GM12878 (cell line): Measurements from ENCODE around the gene SLC6A1. TPM values are rescaled to one million over a fixed set of nuclear protein-coding genes. Genes with fewer than 3 reads are reported as not detected.

ENCODE experiments used
- ATAC-seq: fragments of 200-7000 bp; cut with Tn5 transposase; 3 replicates; pipeline ENCODE4 v1.9.1; 2020; ENCODE audit warnings: mild to moderate bottlenecking, moderate library complexity
- BruUV-seq: library from RNA; stranded (reverse); fragments of 400-500 nt; replicated peaks from 2 replicates; lab custom pipeline; 2021; lab: Mats Ljungman, UMichigan
- CTCF ChIA-PET: fragments of 300-600 bp; sonication (Branson Sonifier 250); formaldehyde crosslinking; extraction: SDS; loops from one replicate; lab custom pipeline; 2021; ENCODE audit warnings: inconsistent platforms; lab: Yijun Ruan, JAX
- POLR2A ChIA-PET: fragments of 350-600 bp; formaldehyde crosslinking; extraction: SDS; loops from one replicate; lab custom pipeline; 2021; ENCODE audit warnings: inconsistent platforms; lab: Charles Lee
- RAD21 ChIA-PET: fragments of 300-600 bp; sonication (Branson Sonifier 250); formaldehyde crosslinking; loops from one replicate; lab custom pipeline; 2023; ENCODE audit warnings: antibody characterized with exemption; ENCODE audit not compliant: unreplicated experiment; lab: Charles Lee
- SMC1A ChIA-PET: fragments of 300-600 bp; sonication (Branson Sonifier 250); formaldehyde crosslinking; loops from one replicate; lab custom pipeline; 2023; ENCODE audit not compliant: unreplicated experiment, uncharacterized antibody; lab: Charles Lee
- DNase-seq: peaks from one replicate; pipeline ENCODE4 v3.0.0-alpha.2; 2011; ENCODE audit warnings: low read depth, low spot score
- FAIRE-seq: peaks from 3 replicates; lab custom pipeline; 2011; peaks lifted over from hg19 to GRCh38; lab: Jason Lieb, UNC
- H2AFZ ChIP-seq: 2 replicates; pipeline ENCODE4 v1.6.0; 2011; ENCODE audit warnings: low read depth, low read length, control low read depth; ENCODE audit not compliant: control insufficient read depth
- H3K27ac ChIP-seq: 2 replicates; pipeline ENCODE4 v1.5.1; 2011; ENCODE audit warnings: control low read depth; ENCODE audit not compliant: control insufficient read depth, insufficient read depth
- H3K27me3 ChIP-seq, 2 experiments: replicated peaks in 1 of 2; 2 replicates each; pipeline versions ENCODE4 v1.6.0 to v1.6.1; 2011; ENCODE audit warnings: low read length in 1 of 2; ENCODE audit not compliant: control insufficient read depth in 2 of 2, insufficient read depth in 2 of 2
- H3K36me3 ChIP-seq, 2 experiments: 2 replicates each; pipeline ENCODE4 v1.5.1; 2011; ENCODE audit warnings: low read length in 1 of 2; ENCODE audit not compliant: control insufficient read depth in 2 of 2, insufficient read depth in 2 of 2
- H3K4me1 ChIP-seq: 2 replicates; pipeline ENCODE4 v1.6.1; 2011; ENCODE audit warnings: mild to moderate bottlenecking, low read length, moderate library complexity, mixed read lengths; ENCODE audit not compliant: control insufficient read depth, insufficient read depth
- H3K4me2 ChIP-seq: 2 replicates; pipeline ENCODE4 v1.6.0; 2011; ENCODE audit warnings: control low read depth; ENCODE audit not compliant: control insufficient read depth, insufficient read depth
- H3K4me3 ChIP-seq: fragments of 200-600 bp; sonication (generic); 2 replicates; pipeline ENCODE4 v1.5.1; 2016
- H3K79me2 ChIP-seq: 2 replicates; pipeline ENCODE4 v1.6.0; 2011; ENCODE audit warnings: low read length; ENCODE audit not compliant: control insufficient read depth, insufficient read depth
- H3K9ac ChIP-seq: 2 replicates; pipeline ENCODE4 v1.8.0; 2011; ENCODE audit warnings: low read length, control low read depth, mixed read lengths; ENCODE audit not compliant: control insufficient read depth, insufficient read depth
- H3K9me3 ChIP-seq: replicated peaks from 3 replicates; pipeline ENCODE4 v1.5.1; 2011; ENCODE audit warnings: mild to moderate bottlenecking, low read length; ENCODE audit not compliant: control insufficient read depth, insufficient read depth
- H4K20me1 ChIP-seq: 2 replicates; pipeline ENCODE4 v1.6.0; 2011; ENCODE audit not compliant: control insufficient read depth, insufficient read depth
- E2F8 ChIP-seq: fragments of 450-650 bp; IDR thresholded peaks from 2 replicates; pipeline ENCODE4 v1.6.1; 2018; ENCODE audit warnings: mild to moderate bottlenecking, low read depth, moderate library complexity; ENCODE audit not compliant: partially characterized antibody
- IKZF1 ChIP-seq: fragments of 450-650 bp; conservative IDR thresholded peaks from 2 replicates; pipeline ENCODE4 v1.6.1; 2017; ENCODE audit warnings: antibody characterized with exemption, mild to moderate bottlenecking
- NBN ChIP-seq: fragments of 450-650 bp; IDR thresholded peaks from 2 replicates; pipeline ENCODE4 v1.6.1; 2016
- PAX5 ChIP-seq: IDR thresholded peaks from 2 replicates; pipeline ENCODE4 v1.6.1; 2011; ENCODE audit warnings: low read depth, low read length, borderline replicate concordance
- ZBTB40 ChIP-seq: fragments of 450-650 bp; IDR thresholded peaks from 2 replicates; pipeline ENCODE4 v1.6.1; 2016; ENCODE audit warnings: mild to moderate bottlenecking, moderate library complexity, borderline replicate concordance
- ZNF592 ChIP-seq: fragments of 450-650 bp; IDR thresholded peaks from 2 replicates; pipeline ENCODE4 v1.6.1; 2017; ENCODE audit warnings: mild to moderate bottlenecking, moderate library complexity
- WGBS: methylation state at CpG from one replicate; pipeline ENCODE4 v1.1.6; 2016; ENCODE audit warnings: low lambda C conversion rate; ENCODE audit not compliant: insufficient replicate concordance, insufficient coverage; ENCODE audit errors: missing lambda C conversion rate; 5-methylcytosine and 5-hydroxymethylcytosine counted together
- in situ Hi-C: fragments of 300-500 bp; cut with MboI; formaldehyde crosslinking; loops from 9 replicates; pipeline ENCODE4 v1.14.3; 2018; ENCODE audit warnings: mixed read lengths
- intact Hi-C: fragments of 100-400 bp; cut with micrococcal nuclease; formaldehyde crosslinking; loops from one replicate; pipeline ENCODE4 v1.14.2; 2022; ENCODE audit not compliant: unreplicated experiment
- polyA plus RNA-seq, 11 experiments: library from polyadenylated mRNA; depleted of rRNA in 4 of 11; unstranded in 6 of 11; stranded (reverse) in 5 of 11; fragments of >200 nt; fragmentation: Nextera tagmentation in 4 of 11; fragmentation: Illumina TruSeq in 1 of 11; extraction: Ambion mirVana in 4 of 11; extraction: Trizol in 1 of 11; gene quantifications; 1 replicate in 1 of 11; 2 replicates in 10 of 11; pipeline versions ENCODE4 v1.2.1 to v1.2.3, GENCODE V29; 2011 to 2016; ENCODE audit warnings: inconsistent platforms in 2 of 11, missing spikeins in 2 of 11, low read depth in 1 of 11
- total RNA-seq, 4 experiments: library from RNA; depleted of rRNA in 3 of 4; stranded (reverse); fragments of >200 nt in 3 of 4; fragmentation: Illumina TruSeq in 1 of 4; extraction: Trizol in 1 of 4; gene quantifications; 2 replicates each; pipeline versions ENCODE4 v1.2.1 to v1.2.3, GENCODE V29; 2013 to 2021

Gene SLC6A1
- total and polyA plus RNA-seq, 10 of the 15 experiments (the other 5 are each of a cell fraction or from before 2014, with no cell fraction given) = not detected

GRCh38 chr3:10968401-10968800 lies 24.1 kb upstream of the SLC6A1 start (continued):
- no peak for TF ChIP-seq ZBTB40

- Histone ChIP-seq H3K9ac (no peak overlapping the region), H2AFZ (no peak overlapping the region), H3K79me2 (no peaks in the 10 kb centered on the region), H3K27me3 (no peaks in the 10 kb centered on the region), H3K4me1 (no peaks in the 10 kb centered on the region), H3K4me2 (no peak overlapping the region), H3K9me3 (no peaks in the 10 kb centered on the region), H3K4me3 (no peak overlapping the region), H3K27ac (no peak overlapping the region), H3K36me3 (no peaks in the 10 kb centered on the region), H4K20me1 (no peaks in the 10 kb centered on the region)
- TF ChIP-seq IKZF1 = no peak
- TF ChIP-seq NBN = no peak
- no peak for TF ChIP-seq E2F8
- TF ChIP-seq ZNF592 = no peak
- TF ChIP-seq PAX5 = no peak
- CTCF ChIA-PET = no interaction called here
- WGBS = 0% methylated on average over 5 of the region's 5 CpGs
- DNase-seq = no peak
- no peak for ATAC-seq
- RAD21 ChIA-PET = no interaction called here
- SMC1A ChIA-PET = no interaction called here
- in situ Hi-C loops (no loop called here), intact Hi-C loops (no loop called here)
- no TSS peak for BruUV-seq
- no peak for FAIRE-seq
- POLR2A ChIA-PET = no interaction called here
These were observed 22.1 kb upstream of the SLC6A1 start for GRCh38 chr3:10970306-10970960.
